Activated T-helper 1 cell treated with anti-CD3 and anti-CD28 coated beads, Interleukin-2, amount 50 U/mL, for 16 hours (primary cell): ENCODE data around the gene HYOU1.
"Not testable (repeated sequence)": the region's sequence is repeated elsewhere in the genome, so short reads cannot be mapped to it uniquely, and the experiment has no call there.

Experiments used
- DNase-seq, 2 donors: peaks; one replicate each; pipeline ENCODE4 v3.0.0-alpha.2; 2020; ENCODE audit warnings: low read depth in 1 of 2, low spot score in 1 of 2

The HYOU1 gene

DNA sequence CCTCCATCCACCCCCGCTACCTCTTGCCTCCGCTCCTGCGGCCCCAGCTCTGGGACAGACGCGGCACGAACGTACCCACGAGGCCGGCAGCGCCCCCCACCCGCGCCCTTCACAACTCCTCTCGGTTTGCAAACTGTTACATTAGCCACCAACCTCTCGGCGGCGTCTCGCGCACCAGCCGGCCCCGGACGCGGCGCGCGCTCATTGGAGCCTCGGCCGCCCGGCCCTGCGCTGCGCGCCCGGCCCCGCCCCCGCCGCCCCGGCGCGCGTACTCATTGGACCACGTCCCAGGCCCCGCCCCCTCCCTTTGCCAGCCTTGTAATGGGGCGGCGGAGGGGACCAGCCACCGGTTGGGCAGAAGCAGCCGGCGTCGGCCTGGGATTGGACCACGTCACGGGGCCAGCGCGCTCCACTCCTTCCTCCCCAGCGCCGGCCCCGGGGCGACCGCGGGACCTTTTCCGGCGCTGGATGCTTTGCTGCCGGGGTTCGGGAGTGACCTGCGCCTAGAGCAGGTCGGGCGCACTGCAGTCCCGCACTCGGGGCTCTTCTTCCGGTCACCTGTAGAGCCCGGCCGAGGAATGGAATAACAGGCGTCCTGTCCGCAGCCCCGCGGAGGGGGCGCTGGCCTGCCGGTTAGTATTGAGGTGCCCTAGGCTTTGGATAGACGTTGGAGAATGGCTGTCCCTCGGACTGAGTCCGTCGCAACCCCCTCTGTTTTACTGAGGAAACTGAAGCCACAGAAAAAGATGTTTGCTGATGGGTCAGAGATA lies at the start of gene HYOU1:
Gene HYOU1, minus strand, starts transcription at position 206 of the 770 bp plus-strand sequence. CDS start 1,045 bp downstream, outside the sequence.
- DNase-seq: peak; percentile 96 to 98

DNA sequence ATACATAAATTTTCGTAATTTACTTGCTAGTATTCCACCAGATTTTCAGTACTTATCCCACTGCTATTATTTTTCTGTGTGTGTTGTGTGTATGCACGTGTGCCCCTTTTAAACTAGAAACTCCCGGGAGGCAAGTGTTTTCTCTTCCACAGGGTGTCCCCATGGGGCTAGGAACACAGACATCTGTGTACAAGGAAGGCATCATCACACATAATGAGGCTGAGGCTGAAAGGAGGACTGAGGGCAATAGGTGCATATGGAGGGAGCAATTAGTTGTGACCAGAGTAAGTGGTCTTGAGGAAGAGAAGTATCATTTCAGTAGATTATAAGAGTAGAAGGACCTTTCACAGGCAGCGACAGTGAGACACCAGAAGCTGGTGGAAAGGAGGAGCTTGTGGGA lies 46.8 kb upstream of the HYOU1 start:
- no peak for DNase-seq

- DNase-seq: not testable (repeated sequence)
Observed at GRCh38 chr11:119103161-119103664, 46.2 kb upstream of the HYOU1 start.

- DNase-seq: peak; percentile 65 to 76
Observed at GRCh38 chr11:119101759-119102423, 44.9 kb upstream of the HYOU1 start, which contains the start of gene DPAGT1. TSS of gene DPAGT1 (minus strand) at chr11:119101853. CDS start at chr11:119101655, 198 bp downstream.

DNA sequence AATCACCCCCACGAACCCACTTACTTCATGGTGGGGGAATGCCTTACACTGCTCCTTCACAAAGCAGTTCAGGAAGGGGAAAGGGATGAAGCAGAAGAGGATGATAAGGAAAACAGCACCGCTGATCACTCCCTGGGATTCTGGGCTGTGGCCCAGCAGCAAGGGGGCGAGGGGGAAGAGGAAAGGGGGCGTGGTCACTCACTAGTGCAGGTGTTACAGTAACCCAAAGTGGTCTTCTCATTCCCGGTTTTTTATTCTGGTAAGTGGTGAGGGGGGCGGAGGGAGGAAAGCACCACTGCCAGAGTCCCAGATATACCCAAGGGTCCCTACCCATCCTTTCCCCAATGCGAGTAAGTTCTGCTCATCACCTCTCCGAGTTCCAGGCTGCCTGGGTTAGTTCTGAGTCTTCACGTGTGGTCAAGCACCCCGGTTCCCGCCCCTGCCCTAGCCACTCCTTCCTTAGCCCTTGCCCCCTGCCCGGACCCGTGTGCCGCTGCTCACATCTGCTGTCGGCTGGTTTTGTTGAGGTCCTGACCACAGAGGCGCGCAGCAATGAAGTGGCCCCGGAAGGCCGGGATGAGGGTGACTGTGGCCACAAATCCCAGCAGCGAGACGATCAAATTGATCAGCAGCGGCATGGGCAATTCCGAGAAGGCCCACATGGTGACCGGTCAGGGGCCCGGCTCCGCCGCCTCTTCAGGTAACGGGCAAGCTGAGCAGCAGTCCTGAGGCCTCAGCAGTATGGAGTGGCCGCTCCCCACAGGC lies 44.2 kb upstream of the HYOU1 start:
- no peak for DNase-seq

DNA sequence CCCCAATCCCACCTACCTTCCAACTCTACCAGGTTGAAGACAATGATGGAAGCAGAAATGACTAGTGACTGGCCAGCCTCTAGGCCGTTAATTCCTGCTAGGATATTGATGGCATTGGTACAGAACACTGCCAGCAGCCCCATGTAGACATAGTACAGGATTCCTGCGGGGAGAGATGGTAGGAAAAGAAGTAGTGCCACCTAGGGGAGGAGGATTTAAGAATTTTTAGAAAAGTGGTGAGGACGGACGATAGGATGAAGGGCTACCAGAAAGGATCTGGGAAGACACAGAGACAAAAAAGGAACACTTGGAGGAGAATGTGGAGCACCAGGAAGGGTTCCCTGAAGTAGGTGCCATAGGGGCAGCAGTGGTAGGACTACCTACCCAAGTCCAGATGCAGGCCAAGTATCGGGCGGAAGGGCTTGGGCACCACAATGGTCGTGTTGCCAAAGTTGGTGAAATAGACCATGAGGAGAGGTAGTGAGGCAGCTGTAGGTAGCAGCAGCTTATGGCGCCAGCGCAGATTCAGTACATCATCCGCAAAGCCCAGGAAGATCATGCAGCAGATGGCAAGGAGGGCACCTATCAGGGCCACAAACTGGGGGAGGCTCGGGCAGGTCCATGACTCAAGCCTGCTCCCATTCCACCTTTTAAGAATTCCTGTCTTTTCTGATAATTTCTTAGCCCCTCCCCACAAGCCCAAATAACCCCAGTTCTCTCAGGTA lies 43.4 kb upstream of the HYOU1 start:
- DNase-seq: no peak

DNA sequence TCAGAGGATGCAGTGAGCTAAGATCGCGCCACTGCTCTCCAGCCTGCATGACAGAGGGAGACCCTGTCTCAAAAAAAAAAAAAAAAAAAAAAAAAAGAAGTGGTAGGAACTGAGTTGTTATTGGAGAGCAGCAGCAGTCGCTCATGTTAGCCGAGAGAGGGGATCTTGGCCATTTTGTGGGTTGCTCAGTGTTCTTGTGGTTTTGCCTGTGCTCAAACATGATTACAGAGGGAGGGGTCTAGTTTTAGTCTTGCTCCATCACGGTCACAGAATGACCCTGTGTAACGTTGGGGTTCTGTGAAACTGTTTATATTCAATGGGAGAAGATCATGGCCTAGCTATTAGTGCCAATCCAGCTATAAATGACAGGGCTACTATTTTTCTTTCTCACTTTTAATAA lies 42.7 kb upstream of the HYOU1 start:
- no peak for DNase-seq

DNA sequence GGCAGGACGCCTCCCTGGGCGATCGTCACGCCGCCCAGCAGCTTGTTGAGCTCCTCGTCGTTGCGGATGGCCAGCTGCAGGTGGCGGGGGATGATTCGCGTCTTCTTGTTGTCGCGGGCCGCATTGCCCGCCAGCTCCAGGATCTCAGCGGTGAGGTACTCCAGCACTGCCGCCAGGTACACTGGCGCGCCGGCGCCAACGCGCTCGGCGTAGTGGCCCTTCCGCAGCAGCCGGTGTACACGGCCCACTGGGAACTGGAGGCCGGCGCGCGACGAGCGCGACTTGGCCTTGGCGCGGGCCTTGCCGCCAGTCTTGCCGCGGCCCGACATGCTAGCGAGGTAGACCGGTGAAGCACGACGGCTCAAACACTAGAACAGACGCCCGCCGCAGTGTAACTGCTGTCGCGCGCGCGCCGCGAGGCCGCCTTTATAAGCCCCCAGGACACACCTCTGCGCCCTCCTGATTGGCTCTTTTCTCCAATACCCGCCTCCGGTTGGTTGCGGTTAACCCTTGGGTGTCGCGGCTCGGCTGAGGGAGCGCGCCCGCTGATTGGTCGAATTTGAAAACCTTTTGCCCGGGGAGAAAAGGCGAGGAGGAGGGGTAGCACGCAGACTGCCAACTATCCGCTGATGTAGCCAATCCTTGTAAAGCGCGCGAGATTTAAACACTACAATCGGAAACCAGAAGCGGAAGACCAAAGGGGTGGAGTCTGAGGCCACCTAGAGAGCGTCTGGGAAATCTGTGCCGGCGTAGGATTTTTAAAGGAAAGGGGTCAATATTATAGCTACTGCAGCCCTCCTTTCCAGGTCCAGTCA lies 38.3 kb upstream of the HYOU1 start:
- peak; percentile 97 to 99 for DNase-seq

DNA sequence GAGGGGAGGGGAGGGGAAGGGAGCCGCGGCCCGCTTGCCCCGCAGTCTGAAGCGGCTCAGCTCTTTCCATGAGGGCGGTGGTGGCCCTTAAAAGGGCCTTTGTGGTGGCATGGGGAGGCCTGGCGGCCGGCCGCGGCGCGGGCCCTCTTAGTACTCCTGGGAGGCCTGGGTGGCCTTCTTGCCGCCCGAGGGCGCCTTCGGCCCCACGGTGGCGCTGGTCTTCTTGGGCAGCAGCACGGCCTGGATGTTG lies 37.7 kb upstream of the HYOU1 start:
- DNase-seq: peak in 1 of 2 donors; percentile 49

DNA sequence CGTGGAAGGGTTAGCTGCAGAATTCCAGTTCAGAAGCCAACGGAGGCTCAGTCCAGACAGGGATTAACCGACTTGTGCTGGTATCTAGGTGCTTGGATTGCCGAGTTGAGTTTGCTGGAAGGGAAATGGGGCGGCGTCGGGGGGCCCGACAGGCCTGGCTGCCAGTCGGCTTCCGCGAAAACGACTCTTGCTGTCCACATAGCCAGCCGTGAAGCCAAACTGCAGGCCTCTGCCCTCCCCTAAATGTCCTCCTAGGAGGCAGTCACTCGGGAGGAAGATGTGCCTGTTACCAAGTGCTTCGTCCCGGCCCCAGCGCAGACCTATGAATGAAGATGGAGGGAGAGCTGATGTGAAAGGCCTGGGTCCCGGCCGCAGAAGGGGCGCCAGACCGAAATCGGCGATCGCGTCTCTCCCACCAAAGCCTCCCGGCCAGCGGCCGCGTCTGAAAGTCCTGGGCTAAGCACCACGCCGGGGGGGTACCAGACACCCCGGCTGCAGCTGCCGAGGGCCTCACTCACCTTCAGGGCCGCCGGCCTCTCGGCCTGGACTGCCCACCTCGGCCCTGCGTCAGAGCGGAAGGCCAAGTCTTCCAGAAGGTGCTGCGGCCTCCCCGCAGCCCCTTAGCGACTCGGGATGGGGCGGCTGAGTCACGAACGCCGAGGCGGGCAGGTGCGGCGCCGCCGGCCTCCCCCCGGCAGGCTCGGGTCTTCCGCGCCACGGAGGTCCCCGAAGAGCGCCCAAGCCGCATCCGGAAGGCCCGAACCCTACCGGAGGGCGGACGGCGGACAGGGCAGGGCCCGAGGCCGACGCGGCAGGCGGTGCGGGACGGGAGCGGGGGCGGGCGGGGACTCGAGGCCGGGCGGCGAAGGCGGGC lies 37.2 kb upstream of the HYOU1 start:
- DNase-seq: peak in 1 of 2 donors; percentile 36

GRCh38 chr11:119092880-119093842 lies 36.2 kb upstream of the HYOU1 start:
- no peak for DNase-seq

DNA sequence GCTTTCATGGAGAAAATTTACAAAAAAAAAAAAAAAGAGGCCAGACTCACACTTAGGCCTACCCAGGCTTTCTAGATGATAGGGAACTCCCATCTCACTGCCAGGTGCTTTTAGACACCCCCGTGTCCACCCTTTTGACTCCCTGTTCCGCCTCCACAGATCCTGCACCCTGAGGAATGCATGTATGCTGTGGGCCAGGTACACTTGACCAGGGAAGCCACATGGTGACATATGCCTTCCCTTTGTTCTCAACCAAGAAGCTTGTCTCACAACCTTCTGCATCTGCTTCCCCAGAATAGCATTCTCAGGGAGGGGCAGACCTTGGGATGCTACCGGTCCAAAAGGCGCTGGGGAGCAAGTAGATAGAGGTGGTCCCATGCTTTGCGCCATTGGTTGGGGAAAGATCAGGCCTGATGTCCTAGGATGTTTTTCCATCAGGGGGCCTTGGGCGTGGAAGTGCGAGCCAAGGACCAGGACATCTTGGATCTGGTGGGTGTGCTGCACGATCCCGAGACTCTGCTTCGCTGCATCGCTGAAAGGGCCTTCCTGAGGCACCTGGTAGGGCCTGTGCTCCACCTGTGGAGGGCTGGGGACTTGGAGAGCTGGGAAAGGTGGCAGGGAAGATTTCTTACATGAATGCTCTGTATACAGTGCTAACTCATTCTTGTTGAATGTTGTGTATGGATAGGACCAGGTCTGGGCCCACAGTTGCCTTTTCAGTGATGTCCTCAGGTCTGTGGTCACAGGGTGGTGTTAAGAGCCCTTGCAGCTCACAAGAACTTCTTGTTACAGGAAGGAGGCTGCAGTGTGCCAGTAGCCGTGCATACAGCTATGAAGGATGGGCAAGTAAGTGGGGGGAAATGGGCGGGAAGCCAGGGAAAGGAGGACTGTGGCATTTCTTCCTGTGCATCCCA lies 35.2 kb upstream of the HYOU1 start:
- DNase-seq: no peak

GRCh38 chr11:119091178-119091577 lies 34.2 kb upstream of the HYOU1 start:
- DNase-seq: no peak

DNA sequence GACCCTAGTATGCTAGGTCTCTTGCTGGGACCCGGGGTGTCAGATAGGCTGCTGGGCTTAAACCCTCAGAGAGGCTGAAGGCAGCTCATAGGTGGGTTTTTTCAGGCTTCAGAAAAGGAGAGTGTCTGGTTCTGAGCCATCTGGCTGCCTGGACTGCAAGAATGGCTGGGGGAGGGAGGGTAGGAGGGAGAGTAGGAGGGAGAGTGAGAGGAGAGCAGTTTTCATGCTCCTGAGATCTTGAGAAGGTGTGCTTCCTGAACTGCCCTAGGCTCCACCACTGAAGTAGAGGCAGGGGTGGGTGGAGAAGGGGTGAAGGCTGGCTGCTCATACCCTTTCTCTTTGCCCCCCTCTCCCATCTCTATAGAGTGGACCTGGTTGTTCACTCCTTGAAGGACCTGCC lies 32.3 kb upstream of the HYOU1 start:
- DNase-seq: no peak

DNA sequence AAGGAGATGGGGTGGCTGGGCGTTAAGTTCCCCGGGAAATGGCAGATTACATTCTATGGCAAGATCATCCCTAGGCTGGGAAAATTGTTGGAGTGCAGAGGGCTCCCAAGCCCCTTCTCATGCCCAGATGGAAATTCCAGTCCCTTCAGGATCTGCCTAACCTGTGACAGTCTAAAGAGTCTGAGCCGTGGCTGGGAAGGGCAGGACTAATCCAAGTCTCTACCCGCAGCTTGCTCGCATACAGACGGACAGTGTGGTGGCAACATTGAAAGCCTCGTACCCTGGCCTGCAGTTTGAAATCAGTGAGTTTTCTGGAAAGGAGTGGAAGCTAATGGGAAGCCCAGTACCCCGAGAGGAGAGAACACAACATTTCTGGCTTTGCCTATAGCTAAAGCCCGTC lies 31.4 kb upstream of the HYOU1 start:
- no peak for DNase-seq

DNA sequence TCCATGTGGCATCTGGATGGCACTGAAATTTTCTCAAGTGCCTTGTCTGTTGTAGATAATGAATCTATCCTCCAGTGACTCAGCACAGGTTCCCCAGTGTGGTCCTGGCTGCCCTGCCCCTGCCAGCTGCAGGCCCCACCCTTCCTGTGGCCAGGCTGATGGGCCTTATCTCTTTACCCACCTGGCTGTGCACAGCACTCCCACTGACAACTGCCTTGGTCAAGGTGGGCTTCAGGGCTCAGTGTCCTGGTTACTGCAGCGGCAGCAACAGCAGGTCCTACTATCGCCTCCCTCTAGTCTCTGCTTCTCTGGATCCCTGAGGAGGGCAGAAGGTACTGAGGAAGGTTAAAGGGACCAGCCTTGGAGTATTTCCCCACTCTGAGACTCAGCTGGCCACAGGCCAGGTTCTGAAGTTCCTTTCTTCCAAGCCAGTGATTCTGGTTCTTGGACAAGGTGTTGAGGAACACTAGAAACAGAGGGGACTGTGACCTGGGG lies 30.8 kb upstream of the HYOU1 start:
- DNase-seq: no peak

GRCh38 chr11:119087123-119087522 lies 30.1 kb upstream of the HYOU1 start:
- no peak for DNase-seq
